ENCODE results near the gene SEMA4C.

Gene SEMA4C

DNA sequence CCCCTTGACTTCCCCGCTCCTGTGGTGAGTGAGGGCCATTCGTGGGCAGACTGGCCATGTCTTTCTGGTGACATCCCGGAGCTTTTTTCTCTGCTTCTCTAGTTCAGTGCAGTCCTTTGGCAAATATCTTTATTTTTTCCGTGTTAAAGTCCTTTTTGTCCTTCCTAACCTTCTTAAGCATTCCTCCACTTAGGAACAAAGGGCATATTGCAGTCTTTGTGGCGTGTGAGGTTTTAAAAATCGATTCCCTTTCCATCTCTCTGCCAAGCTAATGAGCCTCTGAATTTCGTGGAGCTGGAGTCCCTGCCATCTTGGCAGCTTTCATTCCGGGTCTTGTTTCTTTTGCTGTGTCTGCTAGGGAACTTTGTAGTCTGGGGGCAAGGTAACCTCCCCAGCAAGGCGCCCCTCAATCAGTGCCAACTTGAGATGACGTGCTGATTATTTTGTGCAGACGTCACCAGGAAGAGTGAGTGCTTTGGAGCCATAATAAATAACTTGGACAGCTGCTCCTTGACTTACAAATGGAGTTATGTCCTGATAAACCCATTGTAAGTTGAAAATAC, 48.7 kb downstream of the SEMA4C start:
- TF ChIP-seq, protein P1, sequence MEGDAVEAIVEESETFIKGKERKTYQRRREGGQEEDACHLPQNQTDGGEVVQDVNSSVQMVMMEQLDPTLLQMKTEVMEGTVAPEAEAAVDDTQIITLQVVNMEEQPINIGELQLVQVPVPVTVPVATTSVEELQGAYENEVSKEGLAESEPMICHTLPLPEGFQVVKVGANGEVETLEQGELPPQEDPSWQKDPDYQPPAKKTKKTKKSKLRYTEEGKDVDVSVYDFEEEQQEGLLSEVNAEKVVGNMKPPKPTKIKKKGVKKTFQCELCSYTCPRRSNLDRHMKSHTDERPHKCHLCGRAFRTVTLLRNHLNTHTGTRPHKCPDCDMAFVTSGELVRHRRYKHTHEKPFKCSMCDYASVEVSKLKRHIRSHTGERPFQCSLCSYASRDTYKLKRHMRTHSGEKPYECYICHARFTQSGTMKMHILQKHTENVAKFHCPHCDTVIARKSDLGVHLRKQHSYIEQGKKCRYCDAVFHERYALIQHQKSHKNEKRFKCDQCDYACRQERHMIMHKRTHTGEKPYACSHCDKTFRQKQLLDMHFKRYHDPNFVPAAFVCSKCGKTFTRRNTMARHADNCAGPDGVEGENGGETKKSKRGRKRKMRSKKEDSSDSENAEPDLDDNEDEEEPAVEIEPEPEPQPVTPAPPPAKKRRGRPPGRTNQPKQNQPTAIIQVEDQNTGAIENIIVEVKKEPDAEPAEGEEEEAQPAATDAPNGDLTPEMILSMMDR (IDR thresholded peaks at IDR 0.05): no peak

DNA sequence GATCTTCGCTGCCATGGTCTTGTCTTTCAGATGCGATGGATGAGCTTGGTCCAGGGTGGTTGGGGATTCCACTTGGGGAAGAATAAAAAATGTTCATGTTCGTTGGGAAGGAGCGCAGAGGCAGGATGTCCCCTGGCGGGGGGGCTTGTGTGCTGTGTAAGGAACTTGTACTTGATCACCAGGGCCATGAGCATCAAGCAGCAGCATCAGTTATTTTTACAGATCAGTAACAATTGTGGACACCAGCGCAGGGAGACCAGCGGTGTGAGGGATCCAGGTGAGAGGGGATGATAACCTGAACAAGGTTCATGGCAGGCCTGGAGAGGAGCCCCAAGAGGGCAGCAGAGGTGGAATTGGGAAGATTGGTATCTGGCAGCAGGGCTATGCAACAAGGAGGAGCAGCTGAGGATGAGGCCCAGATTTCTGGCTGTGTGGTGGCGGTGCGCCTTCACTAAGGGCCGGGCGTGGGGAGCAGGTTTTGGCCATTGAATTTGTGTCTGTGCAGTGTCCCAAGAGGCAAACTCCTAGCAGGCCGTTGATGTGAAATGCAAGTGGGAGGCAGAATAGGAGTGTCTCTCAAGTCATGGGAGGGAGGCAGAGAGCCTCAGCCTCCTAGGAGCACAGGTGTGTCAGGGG, 49.9 kb downstream of the SEMA4C start:
- TF ChIP-seq, protein P1 (IDR thresholded peaks at IDR 0.05): no peak

DNA sequence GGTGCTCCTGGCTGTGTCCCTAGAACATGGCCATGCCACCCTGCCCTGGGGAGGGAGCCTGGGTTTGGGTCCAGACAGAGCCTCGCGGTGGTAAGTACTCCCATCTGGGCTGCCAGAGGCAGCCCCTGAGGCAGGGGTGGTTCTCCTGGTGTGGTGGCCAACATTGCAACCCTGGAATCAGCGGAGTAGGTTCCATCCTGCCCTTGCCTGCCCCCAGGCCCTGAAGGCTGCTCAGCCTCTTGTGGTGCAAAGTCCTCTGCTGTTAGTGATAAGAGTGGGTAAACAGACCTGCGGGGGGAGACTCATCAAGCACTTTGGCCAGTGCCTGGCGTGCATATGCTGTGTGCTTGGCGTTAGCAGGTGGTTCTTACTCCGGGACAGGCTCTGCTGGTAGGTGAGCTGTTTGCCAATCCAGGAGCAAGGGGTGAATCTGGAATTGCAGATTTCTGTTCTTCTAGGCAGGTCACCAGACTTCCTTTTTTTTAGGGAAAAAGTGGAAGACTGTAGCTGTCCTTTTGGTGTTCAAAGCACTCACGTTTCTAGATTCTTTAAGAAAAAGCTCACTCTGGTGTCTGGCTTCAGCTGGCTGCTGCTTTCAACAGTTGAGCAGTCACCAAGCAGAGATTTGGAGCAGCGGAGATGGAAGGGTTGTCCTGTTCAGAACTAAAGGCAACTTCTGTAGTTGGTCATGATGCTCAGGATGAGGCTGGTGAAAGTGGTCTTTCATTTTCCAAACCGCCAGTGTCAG, 50.6 kb downstream of the SEMA4C start:
- TF ChIP-seq, protein P1 (IDR thresholded peaks at IDR 0.05): no peak

DNA sequence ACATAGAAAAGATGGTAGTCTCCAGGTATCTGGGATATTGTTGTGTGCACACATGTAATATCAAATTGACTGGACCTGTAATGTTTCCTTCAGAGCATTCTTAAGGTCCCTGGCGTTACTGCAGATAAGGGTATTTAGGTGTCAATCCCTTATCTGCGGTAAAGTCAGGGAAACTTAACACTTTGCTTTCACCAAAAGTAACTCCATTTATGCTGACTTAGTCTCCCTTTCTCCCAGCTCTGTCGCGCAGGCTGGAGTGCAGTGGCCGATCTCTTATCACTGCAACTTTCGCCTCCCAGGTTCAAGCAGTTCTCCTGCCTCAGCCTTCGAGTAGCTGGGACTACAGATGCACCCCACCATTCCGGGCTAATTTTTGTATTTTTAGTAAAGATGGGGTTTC, 52.0 kb downstream of the SEMA4C start:
- TF ChIP-seq, protein P1 (IDR thresholded peaks at IDR 0.05): no peak

DNA sequence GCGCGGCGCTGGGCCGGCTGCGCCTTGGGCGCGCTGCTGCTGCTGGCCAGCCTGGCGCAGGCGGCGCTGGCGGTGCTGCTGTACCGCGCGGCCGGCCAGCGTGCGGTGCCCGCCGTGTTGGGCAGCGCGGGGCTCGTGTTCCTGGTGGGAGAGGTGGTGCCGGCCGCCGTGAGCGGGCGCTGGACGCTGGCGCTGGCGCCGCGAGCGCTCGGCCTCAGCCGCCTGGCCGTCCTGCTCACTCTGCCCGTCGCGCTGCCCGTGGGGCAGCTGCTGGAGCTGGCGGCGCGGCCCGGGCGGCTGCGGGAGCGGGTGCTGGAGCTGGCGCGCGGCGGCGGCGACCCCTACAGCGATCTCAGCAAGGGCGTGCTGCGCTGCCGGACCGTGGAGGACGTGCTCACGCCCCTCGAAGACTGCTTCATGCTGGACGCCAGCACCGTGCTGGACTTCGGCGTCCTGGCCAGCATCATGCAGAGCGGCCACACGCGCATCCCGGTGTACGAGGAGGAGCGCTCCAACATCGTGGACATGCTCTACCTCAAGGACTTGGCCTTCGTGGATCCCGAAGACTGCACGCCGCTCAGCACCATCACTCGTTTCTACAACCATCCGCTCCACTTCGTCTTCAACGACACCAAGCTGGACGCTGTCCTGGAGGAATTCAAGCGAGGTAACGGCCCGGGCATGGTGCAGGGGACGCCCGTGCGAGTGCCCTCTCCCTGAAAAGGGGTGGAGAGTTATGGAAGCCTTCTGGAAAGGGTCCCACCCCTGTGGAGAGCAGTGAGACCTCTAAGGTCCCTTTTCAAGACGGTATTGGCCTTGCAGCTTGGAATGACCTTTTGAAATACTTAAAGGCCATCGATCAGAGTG, 52.8 kb downstream of the SEMA4C start:
- TF ChIP-seq, protein P1 (IDR thresholded peaks at IDR 0.05): no peak

DNA sequence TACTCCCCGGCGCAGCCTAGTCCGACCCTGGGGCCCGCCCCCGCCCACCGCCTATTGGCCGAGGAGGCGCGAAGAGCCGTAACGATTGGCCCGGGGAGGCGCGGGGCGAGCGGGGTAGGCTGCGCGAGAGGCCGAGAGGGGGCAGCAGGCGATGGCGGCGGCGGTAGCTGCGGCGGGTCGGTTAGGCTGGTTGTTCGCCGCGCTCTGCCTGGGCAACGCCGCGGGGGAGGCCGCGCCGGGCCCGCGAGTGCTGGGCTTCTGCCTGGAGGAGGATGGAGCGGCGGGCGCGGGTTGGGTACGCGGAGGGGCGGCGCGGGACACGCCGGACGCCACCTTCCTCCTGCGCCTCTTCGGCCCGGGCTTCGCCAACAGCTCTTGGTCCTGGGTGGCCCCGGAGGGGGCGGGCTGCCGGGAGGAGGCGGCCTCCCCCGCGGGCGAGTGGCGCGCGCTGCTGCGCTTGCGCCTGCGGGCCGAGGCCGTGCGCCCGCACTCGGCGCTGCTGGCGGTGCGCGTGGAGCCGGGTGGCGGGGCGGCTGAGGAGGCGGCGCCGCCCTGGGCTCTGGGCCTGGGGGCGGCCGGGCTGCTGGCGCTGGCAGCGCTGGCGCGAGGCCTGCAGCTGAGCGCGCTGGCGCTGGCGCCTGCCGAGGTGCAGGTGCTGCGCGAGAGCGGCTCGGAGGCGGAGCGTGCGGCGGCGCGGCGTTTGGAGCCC, 53.6 kb downstream of the SEMA4C start, which contains the start of gene CNNM3:
TSS of gene CNNM3 (plus strand) at position 142 of the 709 bp plus-strand sequence. CDS start at position 152, 10 bp downstream.
- TF ChIP-seq, protein P1 (IDR thresholded peaks at IDR 0.05): peak; percentile 33; the same call in 1 of the 2 replicates

Data from LNCAP (cell line).